ENCODE measurements around the gene LONP1.

The LONP1 gene

DNA sequence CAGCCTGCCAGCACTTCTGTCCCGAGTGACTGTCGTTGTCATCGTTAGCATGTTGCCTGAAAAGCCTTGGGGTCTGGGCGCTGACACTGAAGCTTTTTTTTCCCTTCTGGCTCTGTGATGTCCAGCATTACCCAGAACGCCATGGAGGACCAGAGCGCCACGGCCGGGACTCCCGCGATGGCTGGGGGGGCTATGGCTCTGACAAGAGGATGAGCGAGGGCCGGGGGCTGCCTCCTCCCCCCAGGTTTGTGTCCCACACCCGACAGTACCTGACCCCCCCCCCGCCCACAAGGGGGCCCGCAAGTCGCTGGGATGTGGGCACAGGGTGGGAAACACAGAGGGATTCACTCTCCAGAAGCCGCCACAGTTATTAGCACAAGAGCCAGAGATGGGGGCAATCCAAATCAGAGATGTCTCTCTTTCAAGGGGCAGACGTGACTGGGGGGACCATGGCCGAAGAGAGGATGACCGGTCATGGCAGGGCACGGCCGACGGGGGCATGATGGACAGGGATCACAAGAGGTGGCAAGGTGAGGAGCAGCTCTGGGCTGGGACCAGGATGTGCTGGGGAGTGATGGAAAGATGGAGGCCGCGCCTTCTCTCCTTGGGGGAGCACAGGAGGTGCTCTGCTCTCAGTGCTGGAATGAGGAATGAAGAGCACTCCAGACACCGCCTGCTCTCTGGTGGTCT, 52.9 kb downstream of the LONP1 start:
- DNase-seq (ENCODE audit: low spot score): no peak
- H3K4me3 ChIP-seq (ENCODE audit: low read length in 2 of 2): no peak overlapping the region
- H2BK12ac ChIP-seq (ENCODE audit: low read length): no peak overlapping the region
- H3K79me1 ChIP-seq (ENCODE audit: low read depth, low read length): peaks cover 4% of the 10 kb centered on the region
- H3K9me3 ChIP-seq (replicated peaks in 1 of 2; ENCODE audit: control insufficient read depth in 2 of 2, insufficient read depth in 1 of 2, low read depth in 1 of 2, low read length in 2 of 2): no peaks in the 10 kb centered on the region
- no peak overlapping the region for H3K4me2 ChIP-seq (ENCODE audit: insufficient read depth, low read length, poor library complexity, severe bottlenecking)
- H4K8ac ChIP-seq (ENCODE audit: low read depth, low read length): no peak overlapping the region
- peak overlapping the region; percentile 24 for H3K27ac ChIP-seq (replicated peaks; ENCODE audit: low read length)
- H3K4ac ChIP-seq (ENCODE audit: low read length): no peak overlapping the region
- no peak overlapping the region for H2BK120ac ChIP-seq (ENCODE audit: low read depth, low read length)
- H3K27me3 ChIP-seq (ENCODE audit: control insufficient read depth in 3 of 3, insufficient read depth in 3 of 3, low read depth in 1 of 3, low read length in 3 of 3): no peaks in the 10 kb centered on the region
- no peak overlapping the region for H2AK5ac ChIP-seq (ENCODE audit: low read depth, low read length)
- peaks cover 64 to 92% of the 10 kb centered on the region in 2 donors for H3K36me3 ChIP-seq (replicated peaks in 1 of 2; ENCODE audit: control insufficient read depth in 2 of 2, insufficient read depth in 2 of 2, low read length in 2 of 2)
- no peak overlapping the region for H2BK15ac ChIP-seq (ENCODE audit: low read length)
- H4K91ac ChIP-seq (ENCODE audit: low read depth, low read length, poor library complexity): no peak overlapping the region
- no CpG with 5 or more reads among the region's 26 CpGs for WGBS, 2 donors (ENCODE audit: extremely low coverage in 2 of 2, insufficient read length in 2 of 2, insufficient replicate concordance in 1 of 2)
- H2AFZ ChIP-seq (ENCODE audit: low read length): no peak overlapping the region
- H3K18ac ChIP-seq (ENCODE audit: low read length): no peak overlapping the region
- H2BK5ac ChIP-seq (ENCODE audit: low read length): no peak overlapping the region
- no peak overlapping the region for H3K9ac ChIP-seq (ENCODE audit: low read depth, low read length, poor library complexity)
- H3K23ac ChIP-seq (ENCODE audit: low read depth, low read length, poor library complexity): no peak overlapping the region
- peaks cover 0 to 4% of the 10 kb centered on the region in 2 donors for H3K4me1 ChIP-seq (ENCODE audit: control insufficient read depth in 2 of 2, insufficient read depth in 1 of 2, low read depth in 1 of 2, low read length in 2 of 2)
- H3K14ac ChIP-seq (ENCODE audit: low read length): no peak overlapping the region

DNA sequence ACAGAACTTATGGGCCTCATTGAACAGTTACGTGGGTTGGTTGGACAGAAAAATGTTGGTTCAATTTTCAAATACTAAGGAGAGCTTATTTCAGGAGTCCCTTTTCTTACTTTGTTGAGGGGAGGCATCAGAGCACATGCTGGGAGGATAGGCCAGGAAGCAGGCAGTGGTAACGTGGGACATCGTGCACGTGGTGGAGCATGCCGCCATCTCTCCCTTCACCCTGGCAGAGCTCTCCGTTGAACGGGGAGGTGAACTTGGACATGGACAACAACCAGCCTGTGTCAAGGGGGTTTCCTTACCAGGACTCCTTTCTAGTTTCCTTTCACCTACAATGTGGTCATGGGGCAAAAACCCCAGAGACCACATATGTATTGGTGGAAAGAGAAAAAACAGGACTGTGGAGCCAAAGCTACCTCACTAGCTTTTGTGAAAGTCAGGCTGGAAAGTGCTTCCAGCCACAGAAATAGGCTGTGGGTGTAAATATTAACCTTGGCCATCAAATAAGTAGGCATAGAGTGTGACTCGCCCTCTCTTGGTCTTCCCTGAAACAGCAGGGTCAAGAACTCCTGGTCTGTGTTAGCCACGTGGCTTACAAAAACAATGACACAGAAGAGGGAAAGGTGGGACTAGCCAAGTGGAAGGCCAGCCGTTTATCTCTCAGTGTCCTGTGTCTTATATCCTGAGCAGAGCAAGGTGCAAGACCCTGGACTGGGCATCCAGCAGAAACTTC, 54.0 kb downstream of the LONP1 start:
- H2BK120ac ChIP-seq (ENCODE audit: low read depth, low read length): no peak overlapping the region
- H3K4ac ChIP-seq (ENCODE audit: low read length): no peak overlapping the region
- no peak overlapping the region for H3K18ac ChIP-seq (ENCODE audit: low read length)

DNA sequence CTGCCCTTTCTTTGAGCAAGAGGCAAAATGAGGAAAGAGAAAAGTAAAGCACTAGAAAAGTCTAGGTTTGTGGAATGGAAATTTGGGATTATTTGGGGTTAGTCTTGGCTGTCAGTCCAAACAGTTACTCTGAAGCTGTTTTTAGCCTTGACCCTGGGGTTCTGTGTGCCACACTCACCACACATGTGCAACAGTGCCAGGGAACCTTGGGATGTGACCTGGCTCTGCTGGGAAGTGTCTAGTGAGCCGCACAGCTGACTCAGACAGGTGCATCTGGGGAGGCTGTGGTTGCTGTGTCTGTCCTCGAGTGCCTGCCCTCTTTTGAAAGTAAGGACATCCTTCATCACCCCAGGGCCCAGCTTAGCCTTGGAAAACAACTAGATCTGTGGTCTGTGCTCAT, 55.4 kb downstream of the LONP1 start:
- Histone ChIP-seq H3K27ac (replicated peaks; ENCODE audit: low read length) (no peak overlapping the region), H3K36me3 (replicated peaks in 1 of 2; ENCODE audit: control insufficient read depth in 2 of 2, insufficient read depth in 2 of 2, low read length in 2 of 2) (peaks cover 71 to 97% of the 10 kb centered on the region in 2 donors)

More for the DNA sequence above, 54.0 kb downstream of the LONP1 start:
- Histone ChIP-seq H3K9me3 (replicated peaks in 1 of 2; ENCODE audit: control insufficient read depth in 2 of 2, insufficient read depth in 1 of 2, low read depth in 1 of 2, low read length in 2 of 2) (no peaks in the 10 kb centered on the region), H4K91ac (ENCODE audit: low read depth, low read length, poor library complexity) (no peak overlapping the region), H2BK5ac (ENCODE audit: low read length) (no peak overlapping the region), H2AFZ (ENCODE audit: low read length) (no peak overlapping the region), H3K79me1 (ENCODE audit: low read depth, low read length) (peaks cover 8% of the 10 kb centered on the region), H3K23ac (ENCODE audit: low read depth, low read length, poor library complexity) (no peak overlapping the region), H3K4me3 (ENCODE audit: low read length in 2 of 2) (no peak overlapping the region), H2BK12ac (ENCODE audit: low read length) (no peak overlapping the region), H2AK5ac (ENCODE audit: low read depth, low read length) (no peak overlapping the region), H3K27me3 (ENCODE audit: control insufficient read depth in 3 of 3, insufficient read depth in 3 of 3, low read depth in 1 of 3, low read length in 3 of 3) (no peaks in the 10 kb centered on the region), H4K8ac (ENCODE audit: low read depth, low read length) (no peak overlapping the region), H3K14ac (ENCODE audit: low read length) (no peak overlapping the region), H2BK15ac (ENCODE audit: low read length) (no peak overlapping the region), H3K9ac (ENCODE audit: low read depth, low read length, poor library complexity) (no peak overlapping the region), H3K36me3 (replicated peaks in 1 of 2; ENCODE audit: control insufficient read depth in 2 of 2, insufficient read depth in 2 of 2, low read length in 2 of 2) (peaks cover 68 to 91% of the 10 kb centered on the region in 2 donors), H3K4me2 (ENCODE audit: insufficient read depth, low read length, poor library complexity, severe bottlenecking) (no peak overlapping the region), H3K27ac (replicated peaks; ENCODE audit: low read length) (no peak overlapping the region), H3K4me1 (ENCODE audit: control insufficient read depth in 2 of 2, insufficient read depth in 1 of 2, low read depth in 1 of 2, low read length in 2 of 2) (peaks cover 0 to 4% of the 10 kb centered on the region in 2 donors)
- WGBS, 2 donors (ENCODE audit: extremely low coverage in 2 of 2, insufficient read length in 2 of 2, insufficient replicate concordance in 1 of 2): no CpG with 5 or more reads among the region's 10 CpGs
- DNase-seq (ENCODE audit: low spot score): no peak

DNA sequence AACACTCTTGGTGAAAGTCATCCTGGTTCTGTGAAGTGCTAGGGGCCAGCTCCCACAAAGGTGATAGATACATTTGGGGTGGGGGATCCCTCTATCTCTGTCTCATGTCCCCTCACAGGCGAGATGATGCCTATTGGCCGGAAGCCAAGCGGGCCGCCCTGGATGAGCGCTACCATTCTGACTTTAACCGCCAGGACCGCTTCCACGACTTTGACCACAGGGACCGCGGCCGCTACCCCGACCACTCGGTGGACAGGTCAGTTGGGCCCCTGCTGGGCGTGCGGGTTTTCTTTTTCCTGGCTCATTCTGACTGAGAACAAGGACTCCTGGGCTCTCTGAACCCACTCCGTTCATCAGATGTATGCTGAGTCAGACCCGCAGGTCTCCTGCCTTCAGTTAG, 56.0 kb downstream of the LONP1 start:
- no peak overlapping the region for H3K4me2 ChIP-seq (ENCODE audit: insufficient read depth, low read length, poor library complexity, severe bottlenecking)

More for the DNA sequence above, 55.4 kb downstream of the LONP1 start:
- Histone ChIP-seq H3K9me3 (replicated peaks in 1 of 2; ENCODE audit: control insufficient read depth in 2 of 2, insufficient read depth in 1 of 2, low read depth in 1 of 2, low read length in 2 of 2) (no peaks in the 10 kb centered on the region), H2BK120ac (ENCODE audit: low read depth, low read length) (no peak overlapping the region), H2BK15ac (ENCODE audit: low read length) (no peak overlapping the region), H3K27me3 (ENCODE audit: control insufficient read depth in 3 of 3, insufficient read depth in 3 of 3, low read depth in 1 of 3, low read length in 3 of 3) (no peaks in the 10 kb centered on the region), H3K4ac (ENCODE audit: low read length) (no peak overlapping the region), H2BK12ac (ENCODE audit: low read length) (no peak overlapping the region), H3K18ac (ENCODE audit: low read length) (no peak overlapping the region), H3K79me1 (ENCODE audit: low read depth, low read length) (peaks cover 8% of the 10 kb centered on the region), H2BK5ac (ENCODE audit: low read length) (no peak overlapping the region), H3K4me2 (ENCODE audit: insufficient read depth, low read length, poor library complexity, severe bottlenecking) (no peak overlapping the region), H3K4me3 (ENCODE audit: low read length in 2 of 2) (no peak overlapping the region), H2AK5ac (ENCODE audit: low read depth, low read length) (no peak overlapping the region), H3K14ac (ENCODE audit: low read length) (no peak overlapping the region), H3K23ac (ENCODE audit: low read depth, low read length, poor library complexity) (no peak overlapping the region), H3K4me1 (ENCODE audit: control insufficient read depth in 2 of 2, insufficient read depth in 1 of 2, low read depth in 1 of 2, low read length in 2 of 2) (peaks cover 0 to 4% of the 10 kb centered on the region in 2 donors), H3K9ac (ENCODE audit: low read depth, low read length, poor library complexity) (no peak overlapping the region), H4K91ac (ENCODE audit: low read depth, low read length, poor library complexity) (no peak overlapping the region), H4K8ac (ENCODE audit: low read depth, low read length) (no peak overlapping the region), H2AFZ (ENCODE audit: low read length) (no peak overlapping the region)
- DNase-seq (ENCODE audit: low spot score): no peak
- WGBS, 2 donors (ENCODE audit: extremely low coverage in 2 of 2, insufficient read length in 2 of 2, insufficient replicate concordance in 1 of 2): no CpG with 5 or more reads among the region's 2 CpGs

More for the DNA sequence above, 56.0 kb downstream of the LONP1 start:
- Histone ChIP-seq H3K9me3 (replicated peaks in 1 of 2; ENCODE audit: control insufficient read depth in 2 of 2, insufficient read depth in 1 of 2, low read depth in 1 of 2, low read length in 2 of 2) (no peaks in the 10 kb centered on the region), H3K23ac (ENCODE audit: low read depth, low read length, poor library complexity) (no peak overlapping the region), H3K79me1 (ENCODE audit: low read depth, low read length) (peaks cover 4% of the 10 kb centered on the region), H3K4ac (ENCODE audit: low read length) (no peak overlapping the region), H3K4me1 (ENCODE audit: control insufficient read depth in 2 of 2, insufficient read depth in 1 of 2, low read depth in 1 of 2, low read length in 2 of 2) (peaks cover 0 to 4% of the 10 kb centered on the region in 2 donors), H2AK5ac (ENCODE audit: low read depth, low read length) (no peak overlapping the region), H2BK5ac (ENCODE audit: low read length) (no peak overlapping the region), H3K27ac (replicated peaks; ENCODE audit: low read length) (no peak overlapping the region), H2BK120ac (ENCODE audit: low read depth, low read length) (no peak overlapping the region), H2BK15ac (ENCODE audit: low read length) (no peak overlapping the region), H2BK12ac (ENCODE audit: low read length) (no peak overlapping the region), H4K91ac (ENCODE audit: low read depth, low read length, poor library complexity) (no peak overlapping the region), H3K18ac (ENCODE audit: low read length) (no peak overlapping the region), H3K9ac (ENCODE audit: low read depth, low read length, poor library complexity) (no peak overlapping the region), H3K27me3 (ENCODE audit: control insufficient read depth in 3 of 3, insufficient read depth in 3 of 3, low read depth in 1 of 3, low read length in 3 of 3) (no peaks in the 10 kb centered on the region), H3K14ac (ENCODE audit: low read length) (no peak overlapping the region), H2AFZ (ENCODE audit: low read length) (no peak overlapping the region), H3K36me3 (replicated peaks in 1 of 2; ENCODE audit: control insufficient read depth in 2 of 2, insufficient read depth in 2 of 2, low read length in 2 of 2) (peaks cover 65 to 96% of the 10 kb centered on the region in 2 donors), H4K8ac (ENCODE audit: low read depth, low read length) (no peak overlapping the region), H3K4me3 (ENCODE audit: low read length in 2 of 2) (no peak overlapping the region)
- no CpG with 5 or more reads among the region's 17 CpGs for WGBS, 2 donors (ENCODE audit: extremely low coverage in 2 of 2, insufficient read length in 2 of 2, insufficient replicate concordance in 1 of 2)
- DNase-seq (ENCODE audit: low spot score): no peak

Measured in neuronal stem cell (in vitro differentiated cells).